Left colon (tissue), 2 donors: ENCODE results near the gene PAQR4. TPM values are rescaled to one million over a fixed set of nuclear protein-coding genes. Genes with fewer than 3 reads are reported as not detected.
"Not testable (repeated sequence)": the region's sequence is repeated elsewhere in the genome, so short reads cannot be mapped to it uniquely, and the experiment has no call there.

Experiments used
- ATAC-seq: fragments of 200-7000 bp; cut with Tn5 transposase; one replicate; pipeline ENCODE4 v1.9.1; 2020; ENCODE audit warnings: mild to moderate bottlenecking, moderate library complexity
- DNase-seq, 2 donors: peaks; one replicate each; pipeline ENCODE4 v3.0.0-alpha.2; 2020
- intact Hi-C, 2 donors: fragments of 100-400 bp; cut with DNase I in 1 of 2; cut with micrococcal nuclease in 1 of 2; formaldehyde crosslinking; loops; one replicate each; pipeline versions ENCODE4 v1.11.2 to v1.14.0; 2022; cut with DNase I, micrococcal nuclease
- long read RNA-seq: library from polyadenylated mRNA; unstranded; transcript quantifications from one replicate; pipeline ENCODE4 v2.0.0, GENCODE V29; 2021
- total RNA-seq, 2 donors: library from RNA; stranded (reverse); fragmentation: NEBNext Ultra II Directional; extraction: Animal tissue kit (Norgen Biotek cat#: 25700); gene quantifications; one replicate each; pipeline ENCODE4 v1.2.1, GENCODE V29; 2021
- donor health status: DM: no; HTN: no; CAD: no.
- donor health status: DM: yes; HTN: yes; CAD: no.

Gene PAQR4
- total RNA-seq, result 10 to 100 TPM in 1 of 2 donors, 1 to 10 TPM in 1; 8.7 to 12.7 TPM
- long read RNA-seq, transcript PAQR4-204 (2 exons, 869 nt), result major isoform, 21 of 57 reads
- long read RNA-seq, transcript PAQR4-202 (3 exons, 2,793 nt), result minor isoform, 10 of 57 reads
- long read RNA-seq, partial matches to known transcripts, result 0 of 57 reads
- long read RNA-seq, other reads (novel, unspliced or antisense), result 25 of 57 reads

DNA sequence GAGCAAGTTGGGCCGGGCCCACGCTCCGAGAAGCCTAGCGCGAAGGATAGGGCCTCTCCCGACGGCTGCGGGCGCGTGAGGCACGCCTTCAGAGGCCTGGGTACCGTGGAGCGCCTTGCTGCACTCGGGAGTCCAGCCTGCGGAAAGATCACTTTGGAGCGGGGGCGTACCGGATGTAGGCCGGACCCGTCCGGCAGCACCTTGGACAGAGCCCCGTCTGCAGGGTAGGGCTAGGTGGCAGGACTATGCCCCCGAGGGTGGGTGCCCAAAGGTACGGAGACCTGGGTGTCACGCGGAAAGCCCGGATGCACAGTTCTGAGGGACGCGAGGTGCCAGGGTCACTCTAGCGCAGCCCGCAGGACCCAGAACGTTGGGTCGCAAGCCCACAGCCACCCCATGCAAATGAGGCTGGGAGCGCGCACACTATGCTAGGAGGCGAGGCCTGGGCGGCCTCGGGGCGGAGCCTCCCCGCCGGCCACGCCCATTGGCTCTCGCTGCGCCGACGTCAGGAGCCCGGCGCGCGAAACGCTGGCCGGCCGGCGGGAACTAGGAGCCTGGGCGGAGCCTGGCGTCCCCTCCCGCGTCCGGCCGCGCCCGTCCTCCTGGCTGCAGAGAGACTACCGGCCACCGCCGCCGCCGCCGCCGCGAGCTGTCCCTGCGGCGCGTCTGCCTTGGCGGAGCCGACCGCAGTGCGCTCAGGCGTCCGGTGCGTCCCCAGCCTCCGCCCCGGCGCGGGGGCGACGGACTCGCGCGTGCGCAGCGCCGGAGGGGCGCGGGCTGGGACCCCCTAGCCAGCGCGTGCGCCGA, at the start of gene PAQR4:
Gene PAQR4 (plus strand): TSS at position 611 of the 807 bp plus-strand sequence. CDS start 327 bp downstream, outside the sequence.
- ATAC-seq, result peak; percentile 78
- intact Hi-C loops, result no loop called here
- DNase-seq, result peak; percentile 85 to 88

DNA sequence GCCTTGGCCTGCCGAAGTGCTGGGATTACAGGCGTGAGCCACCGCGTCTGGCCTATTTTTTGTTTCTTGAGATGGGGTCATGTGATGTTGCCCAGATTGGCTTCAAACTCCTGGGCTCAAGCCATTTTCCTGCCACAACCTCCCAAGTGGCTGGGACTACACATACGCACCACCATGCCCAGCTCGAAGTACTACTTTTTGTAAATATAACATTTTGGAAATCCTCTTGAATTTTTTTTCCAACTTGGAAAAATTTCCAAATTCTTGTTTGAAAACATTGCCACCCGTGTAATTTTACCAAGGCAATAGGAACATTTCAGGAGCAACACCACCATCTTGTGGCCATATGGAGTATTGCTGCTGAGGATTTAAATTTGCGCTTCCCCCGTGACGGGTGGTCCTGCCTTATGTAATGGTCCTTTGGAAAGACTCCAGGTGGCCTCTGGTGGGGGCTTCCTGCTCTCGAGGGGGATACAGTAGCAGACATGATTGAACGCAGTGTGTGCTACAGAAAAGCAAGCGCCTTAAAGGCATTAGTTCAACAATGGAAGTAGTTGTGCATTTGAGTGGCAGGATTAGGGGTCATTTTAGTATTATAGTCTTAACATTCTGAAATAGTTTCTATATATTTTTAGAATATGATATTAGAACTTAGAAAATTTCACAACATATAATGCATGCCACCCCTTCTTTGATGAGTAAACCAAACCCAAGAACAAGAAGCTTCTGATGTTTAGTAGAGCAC, 49.5 kb upstream of the PAQR4 start:
- intact Hi-C loops, result loop anchor here in 1 of 2 donors (5.0 kb wide), 1 partner anchor 42 kb away; no protein-coding TSS in a partner anchor
- peak; percentile 53 for ATAC-seq

DNA sequence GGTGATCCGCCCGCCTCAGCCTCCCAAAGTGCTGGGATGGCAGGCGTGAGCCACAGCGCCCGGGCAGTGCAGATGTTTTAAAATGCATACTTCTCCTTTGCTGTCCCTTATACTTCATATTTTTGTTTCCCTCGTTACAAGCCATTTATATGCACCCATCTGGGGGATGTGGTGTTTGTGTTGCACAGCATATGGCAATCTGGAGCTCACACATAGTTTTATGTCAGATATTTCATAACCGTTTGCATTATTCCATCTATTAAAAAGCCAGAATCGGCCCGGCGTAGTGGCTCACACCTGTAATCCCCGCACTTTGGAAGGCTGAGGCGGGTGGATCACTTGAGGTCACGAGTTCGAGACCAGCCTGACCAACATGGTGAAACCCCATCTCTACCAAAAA, 45.7 kb upstream of the PAQR4 start:
- intact Hi-C loops, result no loop called here
- ATAC-seq (no peak), DNase-seq (no peak)

More for the DNA sequence above, 49.5 kb upstream of the PAQR4 start:
- DNase-seq, result peak in 1 of 2 donors; percentile 51

DNA sequence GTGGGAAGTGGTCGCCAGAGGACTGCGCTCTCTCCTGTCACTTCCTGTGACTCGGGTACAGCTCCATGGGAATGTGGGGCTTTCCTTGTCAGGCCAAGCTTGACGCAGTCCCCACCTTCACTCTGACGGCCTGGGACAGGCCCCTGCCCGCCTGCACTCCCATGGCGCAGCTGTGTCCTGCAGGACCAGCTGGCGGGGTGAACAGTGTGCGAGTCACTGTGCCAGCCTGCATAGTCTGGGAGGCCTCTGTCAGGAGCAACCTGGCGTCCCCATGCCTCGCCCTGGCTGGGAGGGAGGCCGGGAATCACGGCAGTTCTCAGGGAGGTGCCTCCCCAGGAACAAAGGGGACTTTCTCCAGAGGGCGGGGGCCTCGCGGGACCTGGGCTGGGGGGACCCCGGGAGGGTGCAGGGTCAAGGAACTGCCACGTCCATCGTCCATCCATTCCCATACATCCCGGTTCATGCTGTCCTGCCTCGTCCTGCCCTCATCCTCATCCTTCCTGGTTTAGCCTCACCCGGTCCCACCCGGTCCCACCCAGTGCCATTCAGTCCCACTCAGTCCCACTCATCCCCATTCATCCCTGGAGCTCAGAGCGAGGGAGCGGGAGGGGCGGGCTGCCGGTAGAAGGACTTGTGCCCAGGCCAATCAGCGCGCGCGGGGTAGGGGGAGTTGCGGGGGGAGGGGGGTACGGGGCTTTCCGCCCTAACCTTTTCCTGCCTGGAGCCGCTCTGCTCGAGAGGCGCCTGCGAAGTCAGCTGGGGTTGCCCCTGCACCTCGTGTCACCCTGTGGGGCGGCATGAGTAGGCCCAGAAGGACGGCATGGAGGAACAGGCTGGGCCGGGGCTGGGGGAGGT, 44.0 kb upstream of the PAQR4 start:
- intact Hi-C loops, result no loop called here
- DNase-seq, result no peak
- no peak for ATAC-seq

DNA sequence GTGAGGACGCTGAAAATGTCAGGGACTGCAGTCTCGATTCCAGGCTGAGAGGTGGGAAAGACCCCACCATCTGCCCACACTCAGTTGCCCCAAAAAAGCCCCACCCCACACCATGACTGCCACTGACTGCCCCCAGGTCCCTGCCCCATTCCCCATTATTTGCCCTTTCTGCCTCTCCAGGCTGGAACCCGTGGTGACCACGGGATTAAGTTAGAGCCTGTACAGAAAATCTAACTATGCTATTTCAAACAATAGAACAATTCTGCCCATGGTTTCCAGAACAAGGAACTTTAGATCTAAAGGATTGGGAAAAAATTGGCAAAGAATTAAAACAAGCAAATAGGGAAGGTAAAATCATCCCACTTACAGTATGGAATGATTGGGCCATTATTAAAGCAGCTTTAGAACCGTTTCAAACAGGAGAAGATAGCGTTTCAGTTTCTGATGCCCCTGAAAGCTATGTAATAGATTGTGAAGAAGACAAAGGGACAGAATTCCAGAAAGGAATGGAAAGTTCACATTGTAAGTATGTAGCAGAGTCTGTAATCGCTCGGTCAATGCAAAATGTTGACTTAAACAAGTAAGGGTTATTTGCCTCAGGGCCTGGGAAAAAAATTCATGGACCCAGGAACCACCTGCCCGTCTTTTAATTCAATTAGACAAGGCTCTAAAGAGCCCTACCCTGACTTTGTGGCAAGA, 43.0 kb upstream of the PAQR4 start:
- DNase-seq (no peak), ATAC-seq (no peak)
- intact Hi-C loops, result no loop called here

DNA sequence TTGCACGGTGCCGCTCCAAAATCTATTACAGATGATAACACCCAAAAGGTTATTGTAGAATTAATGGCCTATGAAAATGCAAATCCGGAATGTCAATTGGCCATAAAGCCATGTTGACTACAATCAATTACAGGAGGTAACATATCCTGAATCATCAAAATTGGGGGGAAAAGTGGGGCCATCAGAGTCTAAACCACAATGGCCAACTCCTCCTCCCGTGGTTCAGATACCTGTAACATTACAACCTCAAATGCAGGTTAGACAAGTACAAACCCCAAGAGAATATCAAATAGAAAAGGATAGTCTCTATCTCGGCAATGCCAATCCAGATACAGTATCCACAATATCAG, 42.5 kb upstream of the PAQR4 start:
- no peak for ATAC-seq
- no peak for DNase-seq
- intact Hi-C loops, result no loop called here

DNA sequence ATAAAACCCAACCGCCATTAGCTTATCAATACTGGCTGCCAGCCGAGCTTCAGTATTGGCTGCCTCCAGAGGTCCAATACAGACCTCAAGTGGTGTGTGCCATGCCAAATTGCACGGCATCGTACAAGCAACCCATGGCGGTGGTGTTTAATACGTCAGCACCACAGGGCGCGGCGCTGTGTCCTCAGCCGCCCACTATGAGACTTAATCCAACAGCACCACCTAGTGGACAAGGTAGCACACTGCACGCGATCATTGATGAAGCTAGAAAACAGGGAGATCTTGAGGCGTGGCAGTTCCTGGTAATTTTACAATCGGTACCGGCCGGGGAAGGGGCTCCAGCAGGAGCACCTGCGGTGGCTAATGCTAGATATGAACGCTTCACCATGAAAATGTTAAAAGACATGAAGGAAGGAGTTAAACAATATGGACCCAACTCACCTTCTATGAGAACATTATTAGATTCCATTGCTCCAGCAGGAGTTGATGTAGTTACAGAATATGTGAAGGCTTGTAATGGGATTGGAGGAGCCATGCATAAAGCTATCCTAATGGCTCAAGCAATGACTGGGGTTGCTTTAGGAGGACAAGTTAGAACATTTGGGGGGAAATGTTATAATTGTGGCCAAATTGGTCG, 42.0 kb upstream of the PAQR4 start:
- DNase-seq (peak; percentile 83 to 94), ATAC-seq (peak; percentile 94)
- intact Hi-C loops, result no loop called here

DNA sequence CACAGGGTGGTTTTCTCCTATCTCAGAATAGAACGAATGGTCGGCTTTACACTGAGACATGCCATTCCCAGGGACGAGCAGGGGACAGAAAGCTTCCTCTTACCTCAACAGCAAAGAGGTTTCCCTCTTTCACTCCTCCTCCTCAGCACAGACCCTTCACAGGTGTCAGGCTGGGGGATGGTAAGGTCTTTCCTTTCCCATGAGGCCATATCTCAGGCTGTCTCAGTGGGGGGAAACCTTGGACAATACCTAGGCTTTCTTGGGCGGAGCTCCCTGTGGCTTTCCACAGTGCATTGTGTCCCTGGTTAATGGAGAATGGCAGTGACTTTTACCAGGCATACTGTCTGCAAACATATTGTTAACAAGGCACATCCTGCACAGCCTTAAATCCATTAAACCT, 41.0 kb upstream of the PAQR4 start:
- intact Hi-C loops, ATAC-seq, DNase-seq: not testable (repeated sequence)

DNA sequence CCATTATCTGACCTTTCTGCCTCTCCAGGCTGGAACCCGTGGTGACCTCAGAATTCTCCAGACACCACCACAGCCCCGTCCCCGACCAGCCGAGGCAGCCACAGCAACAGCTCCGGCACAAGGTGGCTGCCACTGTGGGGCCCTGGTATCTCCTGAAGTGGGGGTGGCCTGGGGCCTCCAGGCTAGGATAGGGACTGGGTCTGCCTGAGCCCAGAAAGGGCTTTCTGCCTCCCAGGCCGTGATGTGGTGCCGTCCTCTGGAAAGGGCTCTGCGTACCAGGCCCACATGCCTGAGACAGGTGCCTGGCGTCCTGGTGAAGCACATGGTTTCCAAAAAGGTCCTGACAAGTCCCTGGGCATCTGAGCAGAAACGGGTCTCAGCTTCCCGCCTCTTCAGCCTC, 40.4 kb upstream of the PAQR4 start:
- ATAC-seq (no peak), DNase-seq (no peak)
- intact Hi-C loops, result no loop called here

DNA sequence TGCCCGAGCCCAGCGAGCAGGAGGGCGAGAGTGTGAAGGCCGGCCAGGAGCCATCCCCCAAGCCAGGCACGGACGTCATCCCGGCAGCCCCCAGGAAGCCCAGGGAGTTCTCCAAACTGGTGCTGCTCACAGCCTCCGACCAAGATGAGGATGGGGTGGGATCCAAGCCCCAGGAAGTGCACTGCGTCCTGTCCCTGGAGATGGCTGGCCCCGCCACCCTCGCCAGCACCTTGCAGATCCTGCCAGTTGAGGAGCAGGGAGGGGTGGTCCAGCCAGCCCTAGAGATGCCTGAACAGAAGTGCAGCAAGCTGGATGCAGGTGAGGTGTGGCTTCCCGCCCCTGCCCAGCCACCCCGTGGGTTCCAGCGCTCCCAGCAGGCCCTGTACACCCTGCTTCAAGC, 39.5 kb upstream of the PAQR4 start:
- ATAC-seq, result no peak
- intact Hi-C loops, result no loop called here
- no peak for DNase-seq

DNA sequence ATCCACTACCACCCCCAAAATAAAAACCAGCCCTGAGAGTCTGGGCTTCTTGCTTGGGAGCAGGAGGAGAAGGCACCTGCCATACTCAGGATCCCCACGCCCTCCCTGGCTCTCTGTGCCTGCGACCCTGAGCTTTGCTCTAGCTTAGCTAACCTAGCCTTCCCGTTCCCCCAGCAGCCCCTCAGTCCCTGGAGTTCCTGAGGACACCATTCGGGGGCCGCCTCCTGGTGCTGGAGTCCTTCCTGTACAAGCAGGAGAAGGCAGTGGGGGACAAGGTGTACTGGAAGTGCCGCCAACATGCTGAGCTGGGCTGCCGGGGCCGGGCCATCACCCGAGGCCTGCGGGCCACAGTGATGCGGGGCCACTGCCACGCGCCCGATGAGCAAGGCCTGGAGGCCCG, 38.9 kb upstream of the PAQR4 start:
- ATAC-seq, result no peak
- intact Hi-C loops, result no loop called here
- DNase-seq, result no peak

DNA sequence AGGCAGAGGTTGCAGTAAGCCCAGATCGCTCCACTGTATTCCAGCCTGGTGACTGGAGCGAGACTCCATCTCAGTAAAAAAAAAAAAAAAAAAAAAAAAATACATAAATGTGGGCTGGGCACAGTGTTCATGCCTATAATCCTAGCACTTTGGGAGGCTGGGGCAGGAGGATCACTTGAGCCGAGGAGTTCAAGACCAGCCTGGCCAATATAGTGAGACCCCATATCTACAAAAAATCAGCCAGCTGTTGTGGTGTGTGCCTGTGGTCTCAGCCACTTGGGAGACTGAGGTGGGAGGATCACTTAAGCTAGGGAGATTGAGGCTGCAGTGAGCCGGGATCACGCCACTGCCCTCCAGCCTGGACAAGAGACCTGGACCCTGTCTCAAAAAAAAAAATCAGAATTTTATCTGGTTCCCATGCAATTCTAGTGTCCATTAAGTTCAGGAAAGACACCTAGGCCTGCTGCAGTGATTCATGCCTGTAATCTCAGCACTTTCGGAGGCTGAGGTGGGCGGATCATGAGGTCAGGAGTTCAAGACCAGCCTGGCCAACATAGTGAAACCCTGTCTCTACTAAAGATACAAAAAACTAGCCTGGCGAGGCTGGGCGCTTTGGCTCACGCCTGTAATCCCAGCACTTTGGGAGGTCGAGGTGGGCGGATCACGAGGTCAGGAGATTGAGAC, 37.8 kb upstream of the PAQR4 start:
- DNase-seq, ATAC-seq, intact Hi-C loops: not testable (repeated sequence)

DNA sequence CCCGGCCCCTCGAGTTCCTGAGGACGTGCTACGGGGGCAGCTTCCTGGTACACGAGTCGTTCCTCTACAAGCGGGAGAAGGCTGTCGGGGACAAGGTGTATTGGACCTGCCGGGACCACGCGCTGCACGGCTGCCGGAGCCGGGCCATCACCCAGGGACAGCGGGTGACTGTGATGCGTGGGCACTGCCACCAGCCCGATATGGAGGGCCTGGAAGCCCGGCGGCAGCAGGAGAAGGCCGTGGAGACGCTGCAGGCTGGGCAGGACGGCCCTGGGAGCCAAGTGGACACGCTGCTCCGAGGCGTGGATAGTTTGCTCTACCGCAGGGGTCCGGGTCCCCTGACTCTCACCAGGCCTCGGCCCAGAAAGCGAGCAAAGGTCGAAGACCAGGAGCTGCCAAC, 36.0 kb upstream of the PAQR4 start:
- ATAC-seq, result no peak
- intact Hi-C loops, result no loop called here
- no peak for DNase-seq

DNA sequence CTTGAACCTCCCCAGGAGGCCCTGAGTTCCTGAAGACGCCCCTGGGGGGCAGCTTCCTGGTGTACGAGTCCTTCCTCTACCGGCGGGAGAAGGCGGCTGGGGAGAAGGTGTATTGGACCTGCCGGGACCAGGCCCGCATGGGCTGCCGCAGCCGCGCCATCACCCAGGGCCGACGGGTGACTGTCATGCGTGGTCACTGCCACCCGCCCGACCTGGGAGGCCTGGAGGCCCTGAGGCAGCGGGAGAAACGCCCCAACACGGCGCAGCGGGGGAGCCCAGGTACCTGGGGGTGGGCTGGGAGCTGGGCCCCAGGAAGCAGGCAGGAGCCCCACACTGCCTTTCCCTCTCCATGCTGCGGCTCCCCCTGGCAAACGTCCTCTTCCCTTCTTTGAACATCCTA, 35.4 kb upstream of the PAQR4 start:
- DNase-seq, result no peak
- intact Hi-C loops, result no loop called here
- no peak for ATAC-seq

DNA sequence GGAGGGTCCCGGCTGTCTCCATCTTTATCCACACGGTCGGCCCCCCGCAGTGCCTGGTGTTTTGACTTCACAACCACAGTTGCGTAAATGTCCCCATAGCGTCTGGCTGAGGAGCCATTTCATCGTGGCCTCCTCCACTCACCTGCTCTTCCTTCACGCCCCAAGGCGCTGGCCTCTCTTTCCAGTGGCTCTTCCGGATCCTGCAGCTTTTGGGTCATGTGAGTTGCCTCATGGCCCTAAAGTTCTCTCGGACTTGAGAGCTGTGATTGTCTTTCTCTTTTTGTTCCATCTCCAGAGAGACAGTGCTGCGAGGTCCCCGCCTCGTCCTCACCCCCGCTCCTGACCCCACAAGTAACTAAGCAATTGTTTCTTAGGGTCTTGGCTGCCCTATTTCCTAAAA, 34.7 kb upstream of the PAQR4 start:
- DNase-seq (no peak), ATAC-seq (no peak)
- intact Hi-C loops, result no loop called here

DNA sequence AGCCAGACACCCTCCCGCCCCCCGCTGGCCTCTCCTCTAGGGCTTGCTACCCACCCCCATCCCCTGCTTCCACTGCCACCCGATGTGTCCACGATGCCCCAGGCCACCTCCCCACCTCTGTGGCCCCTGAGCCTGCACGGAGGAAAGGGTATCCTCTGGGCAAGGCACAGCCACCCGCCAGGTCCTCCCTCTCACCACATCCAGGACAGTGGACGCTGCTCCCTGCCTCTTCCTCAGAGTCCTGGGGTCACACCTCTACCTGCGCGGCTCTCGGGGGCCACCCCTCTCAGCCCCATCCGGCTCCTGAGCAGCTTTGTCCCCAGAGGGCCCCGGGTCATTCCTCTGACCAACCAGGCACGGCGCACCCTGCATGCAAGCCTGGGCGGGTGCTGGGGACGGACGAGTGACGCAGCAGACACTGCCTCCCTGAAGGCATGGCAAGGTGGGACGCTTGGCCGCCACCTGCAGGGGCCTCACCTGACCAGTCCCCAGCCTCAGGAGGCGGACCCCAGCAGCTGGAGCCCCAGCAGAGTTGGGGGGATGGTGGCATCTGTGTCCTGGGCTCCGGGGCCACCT, 32.6 kb upstream of the PAQR4 start:
- DNase-seq (no peak), ATAC-seq (no peak)
- intact Hi-C loops, result no loop called here

DNA sequence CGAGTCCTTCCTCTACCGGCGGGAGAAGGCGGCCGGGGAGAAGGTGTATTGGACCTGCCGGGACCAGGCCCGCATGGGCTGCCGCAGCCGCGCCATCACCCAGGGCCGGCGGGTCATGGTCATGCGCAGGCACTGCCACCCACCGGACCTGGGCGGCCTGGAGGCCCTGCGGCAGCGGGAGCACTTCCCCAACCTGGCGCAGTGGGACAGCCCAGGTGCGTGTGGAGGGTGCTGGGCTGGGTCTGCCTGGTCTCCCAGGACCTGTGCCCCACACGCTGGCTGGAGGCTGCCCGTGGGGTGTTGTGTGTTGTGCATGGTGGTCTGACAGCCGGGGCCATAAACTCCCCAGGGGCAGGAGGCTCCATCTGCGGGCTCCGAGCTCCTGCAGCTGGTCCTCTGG, 32.0 kb upstream of the PAQR4 start:
- no peak for DNase-seq
- ATAC-seq, result no peak
- intact Hi-C loops, result no loop called here
